H7 (cell line): ENCODE results near the gene OR10Z1. TPM values are rescaled to one million over a fixed set of nuclear protein-coding genes. Genes with fewer than 3 reads are reported as not detected.

ENCODE experiments used
- DNase-seq: peaks from one replicate; pipeline ENCODE4 v3.0.0; 2012
- H3K27me3 ChIP-seq: 2 replicates; pipeline ENCODE4 v1.6.0; 2011; ENCODE audit warnings: mild to moderate bottlenecking, low read length; ENCODE audit not compliant: control insufficient read depth, insufficient read depth
- H3K36me3 ChIP-seq: replicated peaks from 2 replicates; pipeline ENCODE4 v1.5.1; 2011; ENCODE audit warnings: low read length; ENCODE audit not compliant: control insufficient read depth, insufficient read depth
- H3K4me3 ChIP-seq: 2 replicates; pipeline ENCODE4 v1.5.1; 2011; ENCODE audit warnings: low read depth, mild to moderate bottlenecking, control low read depth, low read length, moderate library complexity; ENCODE audit not compliant: insufficient read depth
- total RNA-seq: library from RNA; depleted of rRNA; stranded (reverse); fragments of >200 nt; shearing (Covaris generic); gene quantifications from 2 replicates; pipeline ENCODE4 v1.2.3, GENCODE V29; 2014; rRNA removed

The OR10Z1 gene
- total RNA-seq, 1 experiment from 2014 or later, result not detected

DNA sequence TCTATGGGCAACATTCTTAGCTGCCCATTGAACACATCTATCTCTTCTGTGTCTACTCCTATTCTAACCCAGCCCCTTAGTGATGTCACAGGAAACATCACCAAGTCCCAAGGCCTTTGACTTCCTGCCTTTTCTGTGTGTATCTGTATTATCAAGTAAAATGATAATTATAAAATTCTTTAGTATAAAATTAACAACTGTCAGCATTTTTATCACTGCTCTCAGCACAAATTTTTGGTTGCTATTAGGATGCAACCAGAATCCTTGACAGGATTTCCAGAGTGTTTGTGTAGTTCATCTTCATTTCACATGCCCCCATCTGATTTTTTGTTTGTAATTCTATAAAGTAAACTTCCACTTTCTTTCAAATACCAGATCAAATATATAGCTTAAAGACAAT lies 33.8 kb downstream of the OR10Z1 start:
- H3K4me3 ChIP-seq, result no peak overlapping the region
- H3K36me3 ChIP-seq, result no peaks in the 10 kb centered on the region
- H3K27me3 ChIP-seq, result no peaks in the 10 kb centered on the region
- DNase-seq, result no peak

DNA sequence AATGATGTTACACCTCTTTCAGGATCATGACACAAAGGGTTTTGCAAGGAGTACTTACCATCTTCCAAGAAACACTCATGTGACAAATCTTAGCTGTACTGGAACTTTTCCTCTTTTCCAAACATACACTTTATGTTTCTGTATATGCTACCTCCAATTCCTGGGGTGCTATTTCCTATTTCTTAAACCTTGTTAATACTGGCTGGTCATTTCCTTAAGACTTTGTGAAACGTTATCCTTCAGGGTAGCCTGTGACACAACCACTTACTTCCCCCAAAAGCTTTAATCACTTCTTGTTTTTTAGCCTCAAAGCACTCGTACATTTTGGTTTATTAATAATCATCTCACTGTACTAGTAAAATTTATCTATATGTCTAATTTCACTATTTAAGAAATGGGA lies 39.4 kb downstream of the OR10Z1 start:
- Histone ChIP-seq H3K27me3 (no peaks in the 10 kb centered on the region), H3K36me3 (no peaks in the 10 kb centered on the region)
- no peak for DNase-seq

DNA sequence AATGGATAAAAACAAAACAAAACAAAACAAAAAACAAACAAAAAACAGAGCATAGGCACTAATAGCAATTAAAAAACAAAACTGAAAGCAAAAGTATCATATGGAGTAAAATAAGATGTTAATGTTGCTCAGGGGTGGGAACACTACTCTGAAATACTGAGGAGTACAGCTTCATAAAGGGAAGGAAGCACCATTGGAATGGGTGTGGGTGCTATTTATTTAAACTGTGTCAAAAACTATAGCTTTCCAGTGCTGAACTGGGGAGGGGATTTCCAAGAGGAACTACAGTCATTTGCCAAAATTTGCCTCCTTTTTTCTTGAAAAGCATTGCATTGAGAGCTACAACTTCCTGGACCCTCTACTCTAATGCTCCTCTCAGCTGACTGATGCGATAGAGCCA lies 41.4 kb downstream of the OR10Z1 start:
- Histone ChIP-seq H3K4me3 (no peak overlapping the region), H3K36me3 (no peaks in the 10 kb centered on the region), H3K27me3 (no peaks in the 10 kb centered on the region)
- no peak for DNase-seq

More for the DNA sequence above, 39.4 kb downstream of the OR10Z1 start:
- H3K4me3 ChIP-seq, result no peak overlapping the region

DNA sequence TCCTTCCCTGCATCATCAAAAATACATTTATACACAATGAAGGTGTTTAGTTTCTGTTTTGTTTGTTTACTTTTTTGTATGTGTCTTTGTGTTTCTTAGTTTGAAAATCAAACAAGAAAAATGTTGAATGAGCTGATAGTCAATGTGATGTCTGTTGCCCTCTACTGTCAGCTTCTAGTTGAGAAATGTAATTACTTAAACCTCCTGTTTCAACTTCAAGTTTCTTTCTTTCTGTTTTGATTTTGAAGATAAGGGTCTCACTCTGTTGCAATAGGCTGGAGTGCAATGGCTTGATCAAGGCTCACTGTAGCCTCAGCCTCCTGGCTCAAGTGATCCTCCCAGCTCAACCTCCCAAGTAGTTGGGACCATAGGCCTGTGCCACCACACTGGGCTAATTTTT lies 44.0 kb downstream of the OR10Z1 start:
- no peak for DNase-seq
- H3K36me3 ChIP-seq, result no peaks in the 10 kb centered on the region
- H3K4me3 ChIP-seq, result no peak overlapping the region
- no peaks in the 10 kb centered on the region for H3K27me3 ChIP-seq

DNA sequence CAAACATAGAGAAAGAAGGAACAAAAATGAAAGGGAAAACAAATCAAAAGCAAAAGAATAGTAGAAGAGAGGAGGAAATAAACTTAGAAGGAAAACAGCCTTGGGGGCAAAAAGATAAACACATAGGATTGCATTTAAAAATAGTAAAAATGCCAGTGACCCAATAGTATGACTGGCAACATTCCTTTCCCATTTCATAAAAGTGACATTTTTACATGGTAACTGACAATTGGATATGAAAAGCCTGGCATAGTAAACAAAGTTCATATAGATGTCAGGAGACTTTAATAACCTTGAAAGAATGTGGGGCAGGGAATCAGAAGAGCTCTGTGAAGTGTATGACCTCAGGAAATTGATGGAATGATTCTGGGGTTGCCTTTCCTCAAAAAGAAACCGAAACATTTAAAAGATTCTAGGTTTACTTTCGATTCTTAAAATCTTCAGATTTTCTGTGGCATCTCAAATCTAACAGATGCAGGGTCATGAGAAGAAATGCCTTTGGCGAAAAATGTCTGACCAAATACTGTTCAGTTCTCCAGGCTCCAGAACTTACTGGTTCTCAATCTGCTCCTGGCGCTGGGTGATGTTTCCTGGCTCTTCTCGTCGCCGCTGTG lies 47.8 kb downstream of the OR10Z1 start:
- no peak for DNase-seq
- no peaks in the 10 kb centered on the region for H3K36me3 ChIP-seq
- H3K4me3 ChIP-seq, result no peak overlapping the region
- no peaks in the 10 kb centered on the region for H3K27me3 ChIP-seq

DNA sequence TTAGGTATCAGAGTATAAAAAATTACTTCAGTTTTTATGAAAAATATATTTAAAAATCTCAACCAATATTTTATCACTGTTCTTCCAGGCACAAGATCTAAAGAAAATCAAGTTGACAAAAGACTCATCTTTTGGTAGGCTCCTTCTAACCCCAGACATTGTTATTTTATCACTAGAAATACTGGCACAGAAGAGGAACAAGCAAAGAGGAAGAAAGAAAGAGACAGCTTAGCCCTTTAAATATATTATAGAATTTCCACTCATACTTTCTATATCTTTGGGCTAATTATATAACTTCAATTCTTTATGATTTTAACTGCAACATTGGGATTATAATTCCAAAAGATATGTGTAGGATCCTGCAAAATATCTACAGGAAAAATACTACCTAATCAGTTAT lies 49.0 kb downstream of the OR10Z1 start:
- no peaks in the 10 kb centered on the region for H3K27me3 ChIP-seq
- no peaks in the 10 kb centered on the region for H3K36me3 ChIP-seq
- no peak overlapping the region for H3K4me3 ChIP-seq
- no peak for DNase-seq

DNA sequence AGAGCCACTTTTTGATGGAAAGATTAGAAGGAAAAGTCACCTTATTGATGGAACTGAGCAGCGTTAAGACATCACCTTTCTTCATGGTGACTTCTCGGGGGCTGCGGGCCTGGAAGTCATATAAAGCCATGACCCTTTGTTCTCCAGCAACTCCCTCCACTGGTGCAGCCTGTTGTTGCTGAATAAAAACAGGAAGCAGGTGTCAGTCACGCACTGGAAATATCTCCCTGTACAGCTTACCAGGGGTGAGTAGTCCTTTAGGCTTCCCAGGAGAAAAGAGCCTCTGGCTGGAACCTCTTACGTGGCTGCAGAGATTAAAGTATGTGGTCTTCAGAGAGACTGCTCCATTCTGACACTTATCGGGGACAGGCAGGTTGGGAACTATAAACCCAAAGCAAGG lies 49.5 kb downstream of the OR10Z1 start:
- no peak for DNase-seq
- no peaks in the 10 kb centered on the region for H3K27me3 ChIP-seq
- no peak overlapping the region for H3K4me3 ChIP-seq
- H3K36me3 ChIP-seq, result no peaks in the 10 kb centered on the region

Other genes with a start within 250 kb of the OR10Z1 start
- gene OR10T2, start 205.8 kb upstream of the OR10Z1 start, total RNA-seq, result not detected in 2 replicates
- gene OR10K2, start 179.0 kb upstream of the OR10Z1 start, total RNA-seq, result not detected in 2 replicates
- not detected in 2 replicates for gene OR10K1, start 143.4 kb upstream of the OR10Z1 start, total RNA-seq
- gene OR10R2, start 133.0 kb upstream of the OR10Z1 start, total RNA-seq, result not detected in 2 replicates
- gene OR6Y1, start 50.9 kb upstream of the OR10Z1 start, total RNA-seq, result not detected in 2 replicates
- not detected in 2 replicates for gene OR6P1, start 34.7 kb upstream of the OR10Z1 start, total RNA-seq
- gene OR10X1, start 25.4 kb upstream of the OR10Z1 start, total RNA-seq, result not detected in 2 replicates
- not detected in 2 replicates for gene SPTA1, start 81.4 kb downstream of the OR10Z1 start, total RNA-seq
- gene OR6K2, start 95.4 kb downstream of the OR10Z1 start, total RNA-seq, result not detected in 2 replicates
- gene OR6K3, start 115.5 kb downstream of the OR10Z1 start, total RNA-seq, result not detected in 2 replicates
- not detected in 2 replicates for gene OR6K6, start 149.5 kb downstream of the OR10Z1 start, total RNA-seq
- not detected in 2 replicates for gene OR6N1, start 166.9 kb downstream of the OR10Z1 start, total RNA-seq
- gene OR6N2, start 175.9 kb downstream of the OR10Z1 start, total RNA-seq, result not detected in 2 replicates
- not detected in 2 replicates for gene MNDA, start 226.1 kb downstream of the OR10Z1 start, total RNA-seq